Endothelial cell of umbilical vein (primary cell): ENCODE measurements around the gene OSBP2. TPM values are rescaled to one million over a fixed set of nuclear protein-coding genes. Genes with fewer than 3 reads are reported as not detected.

Experiments
- BruUV-seq: library from RNA; stranded (reverse); fragments of 400-500 nt; replicated peaks from 2 replicates; lab custom pipeline; 2021; lab: Mats Ljungman, UMichigan
- CTCF ChIA-PET: fragments of 300-600, 350-600 bp; sonication (Branson Sonifier 250); formaldehyde crosslinking; loops from one replicate; lab custom pipeline; 2021; ENCODE audit warnings: antibody characterized with exemption, inconsistent platforms; lab: Charles Lee
- POLR2A ChIA-PET: fragments of 300-600, 350-600 bp; sonication (Branson Sonifier 250); formaldehyde crosslinking; loops from one replicate; lab custom pipeline; 2021; ENCODE audit warnings: antibody characterized with exemption, inconsistent platforms; lab: Charles Lee
- DNase-seq: peaks from one replicate; pipeline ENCODE4 v3.0.0-alpha.2; 2011; ENCODE audit warnings: low read depth, low spot score
- FAIRE-seq: peaks from 2 replicates; lab custom pipeline; 2011; peaks lifted over from hg19 to GRCh38; lab: Jason Lieb, UNC
- H2AFZ ChIP-seq: 2 replicates; pipeline ENCODE4 v1.6.0; 2012; ENCODE audit warnings: low read depth, low read length, control low read depth, inconsistent platforms
- H3K27ac ChIP-seq: 2 replicates; pipeline ENCODE4 v1.5.1; 2011; ENCODE audit warnings: low read depth, mild to moderate bottlenecking, control low read depth, low read length, moderate library complexity; ENCODE audit not compliant: insufficient read depth
- H3K27me3 ChIP-seq, 2 experiments: 2 replicates each; pipeline versions ENCODE4 v1.6.0 to v1.6.1; 2011; ENCODE audit warnings: low read length in 2 of 2, mixed read lengths in 1 of 2; ENCODE audit not compliant: control insufficient read depth in 2 of 2, insufficient read depth in 2 of 2
- H3K36me3 ChIP-seq, 2 experiments: 2 replicates in 1 of 2; 3 replicates in 1 of 2; pipeline ENCODE4 v1.5.1; 2011; ENCODE audit warnings: low read length in 2 of 2, mild to moderate bottlenecking in 1 of 2, moderate library complexity in 1 of 2; ENCODE audit not compliant: control insufficient read depth in 2 of 2, insufficient read depth in 2 of 2; ENCODE audit errors: extremely low read depth in 1 of 2
- H3K4me1 ChIP-seq: 3 replicates; pipeline ENCODE4 v1.5.1; 2011; ENCODE audit warnings: mild to moderate bottlenecking, low read length; ENCODE audit not compliant: control insufficient read depth, insufficient read depth; ENCODE audit errors: extremely low read depth
- H3K4me2 ChIP-seq: 2 replicates; pipeline ENCODE4 v1.6.1; 2011; ENCODE audit warnings: low read length, control low read depth, mixed read lengths; ENCODE audit not compliant: insufficient read depth
- H3K4me3 ChIP-seq, 3 experiments: fragments of 200-600 bp in 1 of 3; sonication (generic), shearing (Covaris generic) in 1 of 3; replicated peaks in 1 of 3; 2 replicates each; pipeline ENCODE4 v1.5.1; 2011 to 2016; ENCODE audit warnings: control low read depth in 3 of 3, low read length in 3 of 3, mild to moderate bottlenecking in 2 of 3, inconsistent platforms in 1 of 3, low read depth in 1 of 3, moderate library complexity in 1 of 3; ENCODE audit not compliant: insufficient read depth in 1 of 3
- H3K79me2 ChIP-seq: 2 replicates; pipeline ENCODE4 v1.6.0; 2012; ENCODE audit warnings: low read length, inconsistent platforms; ENCODE audit not compliant: control insufficient read depth, insufficient read depth
- H3K9ac ChIP-seq: replicated peaks from 2 replicates; pipeline ENCODE3; 2011; ENCODE audit warnings: low read length, control low read depth; ENCODE audit not compliant: insufficient read depth; ENCODE audit errors: extremely low read depth
- H3K9me1 ChIP-seq: replicated peaks from 3 replicates; pipeline ENCODE4 v1.6.0; 2011; ENCODE audit warnings: mild to moderate bottlenecking, low read length; ENCODE audit not compliant: control insufficient read depth, insufficient read depth; ENCODE audit errors: extremely low read depth
- H3K9me3 ChIP-seq: replicated peaks from 2 replicates; pipeline ENCODE4 v1.5.1; 2012; ENCODE audit warnings: low read length, inconsistent platforms; ENCODE audit not compliant: control insufficient read depth, insufficient read depth
- H4K20me1 ChIP-seq: replicated peaks from 2 replicates; pipeline ENCODE3; 2011; ENCODE audit warnings: mild to moderate bottlenecking, low read length; ENCODE audit not compliant: control insufficient read depth, insufficient read depth; ENCODE audit errors: extremely low read depth
- CTCF ChIP-seq, 2 donors: IDR thresholded peaks; 1 replicate in 1 of 2; 2 replicates in 1 of 2; pipeline ENCODE4 v1.5.1; 2011; ENCODE audit warnings: low read length in 2 of 2, mild to moderate bottlenecking in 2 of 2, moderate library complexity in 2 of 2, control low read depth in 1 of 2, inconsistent platforms in 1 of 2, low read depth in 1 of 2; ENCODE audit not compliant: insufficient read depth in 1 of 2; ENCODE audit errors: extremely low read depth in 1 of 2
- EZH2 ChIP-seq: IDR thresholded peaks from 2 replicates; pipeline ENCODE4 v1.6.1; 2012; ENCODE audit warnings: borderline replicate concordance, low read depth, mild to moderate bottlenecking, moderate library complexity, low read length, inconsistent platforms; ENCODE audit not compliant: severe bottlenecking
- FOS ChIP-seq: IDR thresholded peaks from 2 replicates; pipeline ENCODE4 v1.6.1; 2011; ENCODE audit warnings: mild to moderate bottlenecking, low read length, moderate library complexity, borderline replicate concordance; ENCODE audit not compliant: insufficient read depth
- JUN ChIP-seq: IDR thresholded peaks from 2 replicates; pipeline ENCODE4 v1.6.1; 2011; ENCODE audit warnings: borderline replicate concordance, low read depth; ENCODE audit not compliant: insufficient read length, insufficient read depth
- MAX ChIP-seq: IDR thresholded peaks from 2 replicates; pipeline ENCODE4 v1.6.1; 2011; ENCODE audit not compliant: insufficient read depth, insufficient read length
- MYC ChIP-seq: IDR thresholded peaks from one replicate; pipeline ENCODE4 v1.6.1; 2011; ENCODE audit warnings: mild to moderate bottlenecking, low read depth, low read length
- POLR2A ChIP-seq: IDR thresholded peaks from 2 replicates; pipeline ENCODE4 v1.6.1; 2012; ENCODE audit warnings: low read depth, mild to moderate bottlenecking, control low read depth, low read length
- POLR2AphosphoS5 ChIP-seq: IDR thresholded peaks from 2 replicates; pipeline ENCODE4 v1.6.1; 2012; ENCODE audit warnings: low read depth, mild to moderate bottlenecking, control low read depth, low read length, moderate library complexity; ENCODE audit not compliant: insufficient read depth
- dilution Hi-C: fragments of 300-500 bp; cut with MboI; formaldehyde crosslinking; loops from one replicate; pipeline ENCODE4 v1.15.0; 2019; ENCODE audit warnings: low sequenced_read_pairs; ENCODE audit not compliant: extremely low pct_ligation_motif_present
- intact Hi-C: fragments of 100-400 bp; cut with micrococcal nuclease; formaldehyde crosslinking; loops from one replicate; pipeline ENCODE4 v1.10.0; 2022
- polyA plus RNA-seq, 4 experiments: library from polyadenylated mRNA; depleted of rRNA in 3 of 4; stranded (reverse) in 3 of 4; unstranded in 1 of 4; fragments of >200 nt; gene quantifications; 2 replicates each; pipeline versions ENCODE4 v1.2.1 to v1.2.3, GENCODE V29; 2011 to 2012; ENCODE audit warnings: missing spikeins in 1 of 4
- total RNA-seq: library from RNA; stranded (reverse); gene quantifications from 2 replicates; pipeline ENCODE4 v1.2.3, GENCODE V29; 2021

OSBP2 gene
- total and polyA plus RNA-seq, 2 donors (not counting 3 experiments of a cell fraction or from before 2014, with no cell fraction given): 4.1 to 7.5 TPM

GRCh38 chr22:30790366-30790765 lies 95.7 kb downstream of the OSBP2 start:
- BruUV-seq: no TSS peak
- DNase-seq: no peak
- Histone ChIP-seq H3K4me3 (no peak overlapping the region), H3K27ac (no peak overlapping the region), H3K9me3 (no peaks in the 10 kb centered on the region), H3K4me2 (no peak overlapping the region), H2AFZ (no peak overlapping the region), H3K9ac (no peak overlapping the region), H3K9me1 (no peaks in the 10 kb centered on the region), H4K20me1 (no peaks in the 10 kb centered on the region), H3K27me3 (no peaks in the 10 kb centered on the region), H3K36me3 (no peaks in the 10 kb centered on the region), H3K4me1 (no peaks in the 10 kb centered on the region), H3K79me2 (no peaks in the 10 kb centered on the region)
- no peak for TF ChIP-seq CTCF (IDR thresholded peaks at IDR 0.05; ENCODE audit: extremely low read depth in 1 of 2, insufficient read depth in 1 of 2, low read depth in 1 of 2, low read length in 2 of 2)
- TF ChIP-seq EZH2: no peak
- TF ChIP-seq POLR2AphosphoS5: no peak
- TF ChIP-seq MAX: no peak
- no peak for TF ChIP-seq JUN
- no peak for TF ChIP-seq FOS
- no peak for TF ChIP-seq POLR2A
- no peak for TF ChIP-seq MYC
- ChIA-PET POLR2A (no interaction called here), CTCF (interaction anchor here (1.7 kb wide), 1 partner anchor 10 kb away, joined by 4 read pairs; no protein-coding TSS in a partner anchor)
- FAIRE-seq: no peak
- dilution Hi-C loops: no loop called here
- intact Hi-C loops: no loop called here
